Immature natural killer cell (primary cell): ENCODE results near the gene STAC. TPM values are rescaled to one million over a fixed set of nuclear protein-coding genes. Genes with fewer than 3 reads are reported as not detected.

ENCODE experiments used
- DNase-seq, 3 donors: peaks; one replicate each; pipeline ENCODE4 v3.0.0; 2022; ENCODE audit warnings: mixed read lengths in 1 of 3
- H3K27ac Mint-ChIP-seq, 6 donors: one replicate each; pipeline ENCODE4 v1.8.0; 2020; ENCODE audit warnings: mixed read lengths in 6 of 6, mild to moderate bottlenecking in 5 of 6, inconsistent platforms in 4 of 6, moderate library complexity in 3 of 6
- H3K27me3 Mint-ChIP-seq, 3 donors: one replicate each; pipeline ENCODE4 v1.8.0; 2020 to 2021; ENCODE audit warnings: low read depth in 3 of 3, mild to moderate bottlenecking in 3 of 3, mixed read lengths in 3 of 3, moderate library complexity in 3 of 3, inconsistent platforms in 1 of 3
- H3K36me3 Mint-ChIP-seq, 3 donors: one replicate each; pipeline ENCODE4 v1.8.0; 2020; ENCODE audit warnings: mixed read lengths in 3 of 3, inconsistent platforms in 2 of 3, mild to moderate bottlenecking in 2 of 3
- H3K4me1 Mint-ChIP-seq, 2 donors: one replicate each; pipeline ENCODE4 v1.8.0; 2020; ENCODE audit warnings: inconsistent platforms in 2 of 2, mild to moderate bottlenecking in 2 of 2, mixed read lengths in 2 of 2, moderate library complexity in 1 of 2
- H3K4me3 Mint-ChIP-seq, 5 donors: one replicate each; pipeline ENCODE4 v1.8.0; 2020; ENCODE audit warnings: mild to moderate bottlenecking in 5 of 5, mixed read lengths in 5 of 5, inconsistent platforms in 3 of 5, moderate library complexity in 3 of 5
- H3K9me3 Mint-ChIP-seq, 6 donors: one replicate each; pipeline ENCODE4 v1.8.0; 2020; ENCODE audit warnings: mild to moderate bottlenecking in 6 of 6, mixed read lengths in 6 of 6, inconsistent platforms in 4 of 6, moderate library complexity in 3 of 6
- polyA plus RNA-seq, 3 donors: library from polyadenylated mRNA; unstranded; fragments of 300-500 nt; fragmentation: Illumina TruSeq; gene quantifications; one replicate each; pipeline ENCODE4 v1.2.3, GENCODE V29; 2021

The STAC gene
- not detected for polyA plus RNA-seq

DNA sequence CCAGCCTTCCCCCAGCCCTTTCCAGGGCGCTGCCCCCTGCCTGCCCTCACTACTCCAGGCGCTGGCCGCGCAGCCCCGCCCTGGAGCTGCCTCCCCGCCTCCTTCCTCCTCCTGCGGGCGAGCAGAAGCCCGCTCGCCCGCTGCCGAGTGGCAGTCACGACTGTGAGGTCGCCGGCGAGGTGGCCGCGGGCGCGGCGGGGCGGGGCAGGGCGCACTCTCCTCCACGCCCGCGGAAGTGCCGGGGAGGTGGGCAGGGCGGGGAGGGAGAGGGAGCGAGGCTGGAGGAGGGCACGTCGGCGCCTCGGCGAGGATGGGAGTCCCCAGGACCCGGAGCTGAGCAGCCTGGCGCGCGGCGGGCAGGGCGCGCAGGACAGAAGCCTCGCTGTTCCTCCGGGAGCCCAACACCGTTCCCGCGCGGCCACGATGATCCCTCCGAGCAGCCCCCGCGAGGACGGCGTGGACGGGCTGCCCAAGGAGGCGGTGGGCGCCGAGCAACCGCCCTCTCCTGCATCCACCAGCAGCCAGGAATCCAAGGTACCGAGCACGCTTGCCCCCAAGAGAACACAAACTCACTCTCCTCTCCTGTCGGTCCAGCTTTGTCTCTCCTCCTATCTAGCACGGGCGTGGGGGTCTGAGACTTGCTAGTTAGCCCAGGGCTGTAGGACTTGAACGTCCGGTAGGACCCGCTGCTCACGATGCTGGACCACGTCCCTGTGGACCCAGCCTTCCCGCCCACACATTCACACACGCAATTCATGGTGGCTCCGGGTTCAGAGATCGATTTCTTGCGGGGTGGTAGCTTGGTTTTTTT, at the start of gene STAC:
TSS of gene STAC (plus strand) at position 284 of the 811 bp plus-strand sequence. CDS start at position 424, 140 bp downstream.
- Mint-ChIP-seq H3K36me3 (no peaks in the 10 kb centered on the region), H3K27ac (no peak within 1 kb of the TSS), H3K4me3 (peak within 1 kb of the TSS; percentile 29 to 80 (median 51)), H3K4me1 (peaks cover 5 to 6% of the 10 kb centered on the region in 2 donors), H3K27me3 (peaks cover 1 to 4% (median 2%) of the 10 kb centered on the region in 3 donors), H3K9me3 (peaks cover 0 to 6% (median 2%) of the 10 kb centered on the region in 6 donors)
- DNase-seq = peak; percentile 2 to 21 (median 10)

- peaks cover 0 to 12% (median 2%) of the 10 kb centered on the region in 6 donors for H3K9me3 Mint-ChIP-seq
- no peak overlapping the region for H3K4me3 Mint-ChIP-seq
- no peaks in the 10 kb centered on the region for H3K4me1 Mint-ChIP-seq
- no peaks in the 10 kb centered on the region for H3K36me3 Mint-ChIP-seq
- peaks cover 2 to 3% (median 2%) of the 10 kb centered on the region in 3 donors for H3K27me3 Mint-ChIP-seq
- DNase-seq = no peak
- H3K27ac Mint-ChIP-seq = no peak overlapping the region
Measured at GRCh38 chr3:36332139-36332538, 48.2 kb upstream of the STAC start.

- no peaks in the 10 kb centered on the region for H3K27me3 Mint-ChIP-seq
- H3K36me3 Mint-ChIP-seq = no peaks in the 10 kb centered on the region
- H3K27ac Mint-ChIP-seq = no peak overlapping the region
- H3K9me3 Mint-ChIP-seq = peaks cover 0 to 9% (median 0%) of the 10 kb centered on the region in 6 donors
- peaks cover 0 to 7% of the 10 kb centered on the region in 2 donors for H3K4me1 Mint-ChIP-seq
- DNase-seq = no peak
- H3K4me3 Mint-ChIP-seq = no peak overlapping the region
Measured at GRCh38 chr3:36362216-36362615, 18.1 kb upstream of the STAC start.

GRCh38 chr3:36362973-36363372, 17.3 kb upstream of the STAC start:
- no peak overlapping the region for H3K27ac Mint-ChIP-seq
- no peak overlapping the region for H3K4me3 Mint-ChIP-seq
- DNase-seq = no peak
- peaks cover 0 to 7% of the 10 kb centered on the region in 2 donors for H3K4me1 Mint-ChIP-seq
- H3K9me3 Mint-ChIP-seq = peaks cover 0 to 11% (median 0%) of the 10 kb centered on the region in 6 donors
- H3K36me3 Mint-ChIP-seq = no peaks in the 10 kb centered on the region
- peaks cover 0 to 1% (median 0%) of the 10 kb centered on the region in 3 donors for H3K27me3 Mint-ChIP-seq

GRCh38 chr3:36364260-36364659, 16.0 kb upstream of the STAC start:
- no peaks in the 10 kb centered on the region for H3K36me3 Mint-ChIP-seq
- peaks cover 0 to 17% (median 0%) of the 10 kb centered on the region in 6 donors for H3K9me3 Mint-ChIP-seq
- DNase-seq = no peak
- peaks cover 0 to 3% (median 2%) of the 10 kb centered on the region in 3 donors for H3K27me3 Mint-ChIP-seq
- H3K4me1 Mint-ChIP-seq = peaks cover 0 to 7% of the 10 kb centered on the region in 2 donors
- no peak overlapping the region for H3K27ac Mint-ChIP-seq
- H3K4me3 Mint-ChIP-seq = no peak overlapping the region

DNA sequence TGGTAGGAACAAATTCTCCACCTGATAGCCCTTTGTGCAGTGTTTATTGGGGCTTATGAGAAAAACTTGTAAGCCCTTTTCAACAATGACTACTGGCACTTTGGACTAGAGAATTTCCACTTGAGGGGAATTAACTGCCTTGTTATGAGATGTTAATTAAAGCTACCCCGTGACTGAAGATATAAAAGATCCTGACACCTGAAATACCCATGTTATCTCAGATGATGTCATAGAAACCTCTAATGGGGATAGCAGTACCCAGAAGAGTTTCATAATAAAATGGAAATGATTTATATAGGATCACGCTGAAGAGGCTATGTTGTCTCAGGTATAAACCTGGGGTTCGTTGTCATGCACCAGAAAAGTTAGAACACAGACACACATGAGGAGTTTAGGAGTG, 14.5 kb upstream of the STAC start:
- Mint-ChIP-seq H3K27me3 (peaks cover 0 to 3% (median 2%) of the 10 kb centered on the region in 3 donors), H3K36me3 (no peaks in the 10 kb centered on the region), H3K27ac (no peak overlapping the region), H3K4me3 (no peak overlapping the region), H3K4me1 (no peaks in the 10 kb centered on the region), H3K9me3 (peaks cover 0 to 13% (median 0%) of the 10 kb centered on the region in 6 donors)
- no peak for DNase-seq

GRCh38 chr3:36366308-36366707, 14.0 kb upstream of the STAC start:
- no peak overlapping the region for H3K4me3 Mint-ChIP-seq
- peaks cover 0 to 13% (median 0%) of the 10 kb centered on the region in 6 donors for H3K9me3 Mint-ChIP-seq
- no peak for DNase-seq

DNA sequence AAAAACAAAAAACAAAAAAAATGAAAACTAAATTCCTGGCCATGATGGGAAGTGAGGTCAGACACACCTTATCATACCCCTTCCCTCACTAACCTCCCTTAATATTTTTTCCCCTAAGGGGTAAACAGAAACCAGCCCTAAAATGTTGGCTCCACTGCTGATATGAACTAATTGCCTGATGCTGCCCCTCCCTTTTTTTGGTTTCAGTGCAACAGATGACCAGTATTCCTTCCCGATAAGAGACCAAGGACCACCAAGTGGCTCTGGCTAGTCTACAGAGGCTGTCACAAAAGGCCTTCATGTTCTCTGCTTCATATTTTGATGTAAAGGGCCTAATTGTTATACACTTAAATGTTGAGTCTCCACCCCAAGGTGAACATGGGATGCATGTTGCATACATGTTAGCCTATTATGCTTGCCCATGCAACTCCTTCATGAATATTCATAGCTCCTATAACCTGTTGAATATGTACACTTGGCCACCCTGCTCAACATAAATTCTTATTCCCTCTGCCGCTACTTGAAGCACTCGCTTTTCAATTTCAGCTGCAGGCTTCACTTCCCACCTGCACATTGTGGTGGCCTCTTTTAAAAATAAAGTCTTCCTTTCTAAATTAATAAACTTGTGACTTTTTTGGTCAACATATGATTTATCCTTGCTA, 12.3 kb upstream of the STAC start:
- H3K27me3 Mint-ChIP-seq = peaks cover 0 to 3% (median 2%) of the 10 kb centered on the region in 3 donors
- H3K36me3 Mint-ChIP-seq = no peaks in the 10 kb centered on the region
- no peak overlapping the region for H3K27ac Mint-ChIP-seq
- DNase-seq = no peak
- no peaks in the 10 kb centered on the region for H3K4me1 Mint-ChIP-seq
- H3K9me3 Mint-ChIP-seq = peaks cover 0 to 9% (median 0%) of the 10 kb centered on the region in 6 donors
- H3K4me3 Mint-ChIP-seq = no peak overlapping the region

More at GRCh38 chr3:36366308-36366707, 14.0 kb upstream of the STAC start:
- H3K36me3 Mint-ChIP-seq = no peaks in the 10 kb centered on the region
- H3K27ac Mint-ChIP-seq = no peak overlapping the region
- no peaks in the 10 kb centered on the region for H3K4me1 Mint-ChIP-seq
- H3K27me3 Mint-ChIP-seq = peaks cover 0 to 3% (median 2%) of the 10 kb centered on the region in 3 donors

GRCh38 chr3:36372534-36372935, 7.8 kb upstream of the STAC start:
- DNase-seq = no peak

DNA sequence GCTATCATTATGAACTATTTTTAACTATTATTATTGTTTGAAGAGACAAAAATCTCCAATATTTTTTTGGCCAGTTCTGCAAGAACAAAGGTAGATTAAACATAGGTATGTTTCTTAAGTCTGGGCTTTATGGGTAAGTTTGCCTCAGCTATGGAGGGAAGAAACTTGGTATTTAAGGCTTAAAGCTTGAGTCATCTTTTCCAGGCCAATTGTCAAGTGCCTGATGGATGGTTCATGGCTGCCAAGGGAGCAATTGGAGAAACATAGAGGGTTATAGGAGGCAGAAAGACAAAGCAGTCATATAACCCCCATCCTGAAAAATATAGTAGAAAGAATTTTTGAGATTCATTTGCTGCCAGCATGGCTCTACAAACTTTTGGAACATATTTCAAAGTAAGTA, 7.2 kb upstream of the STAC start:
- Mint-ChIP-seq H3K9me3 (peaks cover 0 to 5% (median 0%) of the 10 kb centered on the region in 6 donors), H3K27me3 (peaks cover 0 to 2% (median under 1%) of the 10 kb centered on the region in 3 donors), H3K4me1 (no peaks in the 10 kb centered on the region), H3K27ac (no peak overlapping the region), H3K36me3 (no peaks in the 10 kb centered on the region), H3K4me3 (no peak overlapping the region)
- no peak for DNase-seq

More at GRCh38 chr3:36372534-36372935, 7.8 kb upstream of the STAC start:
- Mint-ChIP-seq H3K36me3 (no peaks in the 10 kb centered on the region), H3K4me1 (no peaks in the 10 kb centered on the region), H3K27ac (no peak overlapping the region), H3K4me3 (no peak overlapping the region), H3K27me3 (peaks cover 0 to 3% (median 2%) of the 10 kb centered on the region in 3 donors), H3K9me3 (peaks cover 0 to 9% (median 0%) of the 10 kb centered on the region in 6 donors)

- no peak overlapping the region for H3K4me3 Mint-ChIP-seq
- no peak overlapping the region for H3K27ac Mint-ChIP-seq
- DNase-seq = no peak
- no peaks in the 10 kb centered on the region for H3K27me3 Mint-ChIP-seq
- H3K4me1 Mint-ChIP-seq = no peaks in the 10 kb centered on the region
- H3K36me3 Mint-ChIP-seq = no peaks in the 10 kb centered on the region
- H3K9me3 Mint-ChIP-seq = peaks cover 0 to 2% (median 0%) of the 10 kb centered on the region in 6 donors
Measured at GRCh38 chr3:36373666-36374065, 6.6 kb upstream of the STAC start.

- DNase-seq = no peak
- Mint-ChIP-seq H3K9me3 (peaks cover 0 to 6% (median 2%) of the 10 kb centered on the region in 6 donors), H3K36me3 (no peaks in the 10 kb centered on the region), H3K4me3 (peak overlapping the region in 2 of 5 donors; percentile 19 to 33), H3K27ac (no peak overlapping the region), H3K4me1 (peaks cover 5 to 6% of the 10 kb centered on the region in 2 donors), H3K27me3 (peaks cover 1 to 4% (median 2%) of the 10 kb centered on the region in 3 donors)
Measured at GRCh38 chr3:36379872-36380220, 458 bp upstream of the STAC start.

DNA sequence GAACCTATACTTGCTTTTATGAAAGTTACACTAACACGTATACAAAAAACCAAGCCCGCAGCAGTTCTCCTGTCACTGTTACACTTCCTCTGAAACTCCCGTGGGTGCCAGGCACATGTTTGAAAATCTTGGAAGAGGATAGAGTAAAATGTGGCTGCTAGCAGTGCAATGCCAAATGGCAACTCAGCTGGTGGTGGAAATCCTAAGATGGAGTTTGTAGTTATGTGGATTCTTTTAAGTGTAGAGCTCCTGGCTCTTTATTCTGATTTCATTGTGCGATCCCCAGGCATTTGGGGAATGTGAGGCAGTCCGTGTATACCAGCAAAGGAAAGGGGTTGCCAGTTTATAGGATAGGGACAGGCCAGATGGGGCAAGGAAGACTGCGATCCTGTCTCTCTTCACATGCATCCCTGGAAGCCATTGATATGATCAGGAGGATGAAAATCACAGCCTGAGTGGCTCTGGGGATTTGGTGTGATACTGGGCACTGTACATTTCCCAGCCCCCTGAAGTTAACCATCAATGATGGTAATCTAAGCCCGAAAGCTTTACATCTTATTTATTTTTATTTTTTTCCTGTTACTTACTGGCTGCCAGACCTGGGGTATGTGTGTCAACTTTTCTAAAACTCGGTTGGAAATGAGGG, 1.1 kb downstream of the STAC start:
- H3K27ac Mint-ChIP-seq = no peak overlapping the region
- no peaks in the 10 kb centered on the region for H3K36me3 Mint-ChIP-seq
- H3K4me3 Mint-ChIP-seq = peak overlapping the region in 4 of 5 donors; percentile 14 to 70 (median 35)
- peaks cover 5 to 6% of the 10 kb centered on the region in 2 donors for H3K4me1 Mint-ChIP-seq
- H3K27me3 Mint-ChIP-seq = peaks cover 1 to 4% (median 2%) of the 10 kb centered on the region in 3 donors
- no peak for DNase-seq
- H3K9me3 Mint-ChIP-seq = peaks cover 0 to 6% (median 2%) of the 10 kb centered on the region in 6 donors
